Heart right ventricle (tissue), 16 donors: ENCODE data around the gene LINC01488. TPM values are rescaled to one million over a fixed set of nuclear protein-coding genes. Genes with fewer than 3 reads are reported as not detected.
A peak's percentile ranks its signal among the peaks of the same experiment; 100 is the strongest.

ENCODE experiments used
- ATAC-seq, 8 donors: fragments of 200-7000 bp; cut with Tn5 transposase; one replicate each; pipeline ENCODE4 v1.9.1; 2020; ENCODE audit warnings: mild to moderate bottlenecking in 8 of 8, moderate library complexity in 8 of 8, moderate number of reproducible peaks in 1 of 8
- DNase-seq, 2 donors: peaks; one replicate each; pipeline ENCODE4 v3.0.0-alpha.2; 2020
- H3K27ac ChIP-seq, 10 donors: fragments of 200-600 bp; sonication (generic) in 2 of 10; one replicate each; pipeline versions ENCODE4 v1.5.0 to v1.8.0; 2020 to 2022; ENCODE audit warnings: mild to moderate bottlenecking in 3 of 10
- H3K27me3 ChIP-seq, 7 donors: fragments of 200-600 bp; one replicate each; pipeline ENCODE4 v1.8.0; 2021 to 2022; ENCODE audit warnings: mild to moderate bottlenecking in 2 of 7
- H3K36me3 ChIP-seq, 9 donors: fragments of 200-600 bp; sonication (generic) in 1 of 9; one replicate each; pipeline versions ENCODE4 v1.5.0 to v1.8.0; 2020 to 2022; ENCODE audit warnings: mild to moderate bottlenecking in 2 of 9
- H3K4me1 ChIP-seq, 9 donors: fragments of 200-600 bp; sonication (generic) in 1 of 9; one replicate each; pipeline versions ENCODE4 v1.5.0 to v1.8.0; 2020 to 2022; ENCODE audit warnings: mild to moderate bottlenecking in 4 of 9
- H3K4me3 ChIP-seq, 10 donors: fragments of 200-600 bp; sonication (generic) in 2 of 10; one replicate each; pipeline versions ENCODE4 v1.5.0 to v1.8.0; 2020 to 2022; ENCODE audit warnings: mild to moderate bottlenecking in 7 of 10, moderate library complexity in 2 of 10
- H3K9me3 ChIP-seq, 11 donors: fragments of 200-600 bp in 10 of 11; sonication (generic) in 2 of 11; one replicate each; pipeline versions ENCODE4 v1.5.0 to v1.8.0; 2013 to 2022; ENCODE audit warnings: mild to moderate bottlenecking in 2 of 11, control low read depth in 1 of 11, moderate library complexity in 1 of 11
- CTCF ChIP-seq, 9 donors: fragments of 200-600 bp; sonication (generic) in 2 of 9; IDR thresholded peaks; one replicate each; pipeline versions ENCODE4 v1.5.0 to v1.8.0; 2021 to 2022; ENCODE audit warnings: antibody characterized with exemption in 9 of 9, mild to moderate bottlenecking in 5 of 9, moderate library complexity in 1 of 9
- WGBS, 2 donors: extraction: QIAGEN DNeasy Blood & Tissue Kit; methylation state at CpG; one replicate each; pipeline ENCODE4 v1.1.7; 2013; ENCODE audit warnings: inconsistent platforms in 1 of 2; 5-methylcytosine and 5-hydroxymethylcytosine counted together
- intact Hi-C, 10 donors: fragments of 100-400 bp; cut with DNase I; formaldehyde crosslinking; loops; one replicate each; pipeline versions ENCODE4 v1.11.1 to v1.14.2; 2022
- polyA plus RNA-seq, 2 donors: library from polyadenylated mRNA; stranded (reverse); fragments of 200-250 nt; gene quantifications; one replicate each; pipeline ENCODE4 v1.2.3, GENCODE V29; 2013
- total RNA-seq, 10 donors: library from RNA; stranded (reverse); fragmentation: NEBNext Ultra II Directional in 3 of 10; extraction: Animal tissue kit (Norgen Biotek cat#: 25700) in 3 of 10; gene quantifications; one replicate each; pipeline versions ENCODE4 v1.2.1 to v1.2.4, GENCODE V29; 2021 to 2023
- donor health status: Arrhythmogenic right ventricular cardiomyopathy.
- donor health status: ischemic (EF 13 %, LVEDD 7.1; RV severe dilation, severe dysfunction).
- donor health status: healthy with polysubstance abuse.
- donor health status: DM: no; HTN: yes; CAD: no.
- donor health status: DM: no; HTN: no; CAD: no.
- donor health status: ischemic (EF 25% LVEDD 6.9; RV normal size, moderate dysfunction).
- donor health status: ischemic (EF 25% LVEDD 5.7; RV mildly dilated, moderate dysfunction).
- donor health status: healthy.
- donor health status: DM: yes; HTN: yes; CAD: no.
- donor health status: Ischemic cardiomyopathy.
- donor health status: ischemic (EF 35%, LVEDD 5.7; RV mildly dilated, moderate dysfunction).
- donor health status: nonischemic (EF 11% LVEDD 7.7; RV severe dilation, severe dysfunction).
- donor health status: DM: yes; HTN: yes; CAD: no.
- donor health status: PGD.
- donor health status: ischemic (EF 29% LVEDD 5.4; RV normal size, mild dysfunction).
- donor health status: nonischemic (EF 23%, LVEDD 6.1; RV moderate dilation, normal function).

Gene LINC01488
- total and polyA plus RNA-seq, 12 donors = 0.03 to 0.59 (median 0.15) TPM; not detected in 4

- DNase-seq = no peak
- Histone ChIP-seq H3K4me3 (no peak overlapping the region), H3K27ac (no peak overlapping the region), H3K9me3 (no peaks in the 10 kb centered on the region), H3K27me3 (no peaks in the 10 kb centered on the region), H3K36me3 (no peaks in the 10 kb centered on the region), H3K4me1 (peaks cover 0 to 38% (median 31%) of the 10 kb centered on the region in 9 donors)
- TF ChIP-seq CTCF (IDR thresholded peaks at IDR 0.05) = no peak
- no peak for ATAC-seq
- intact Hi-C loops = no loop called here
- WGBS, 2 donors = 94 to 95% methylated on average over 9 of the region's 9 CpGs
Observed at GRCh38 chr11:69536406-69536805, 54.9 kb downstream of the LINC01488 start.

GRCh38 chr11:69537126-69537525 is 55.7 kb downstream of the LINC01488 start:
- intact Hi-C loops = no loop called here
- 95 to 97% methylated on average over 10 of the region's 10 CpGs for WGBS, 2 donors
- no peak overlapping the region for H3K4me3 ChIP-seq
- peaks cover 0 to 44% (median 36%) of the 10 kb centered on the region in 9 donors for H3K4me1 ChIP-seq
- DNase-seq (no peak), ATAC-seq (no peak)
- no peak overlapping the region for H3K27ac ChIP-seq
- TF ChIP-seq CTCF (IDR thresholded peaks at IDR 0.05) = no peak
- no peaks in the 10 kb centered on the region for H3K36me3 ChIP-seq
- no peaks in the 10 kb centered on the region for H3K27me3 ChIP-seq
- no peaks in the 10 kb centered on the region for H3K9me3 ChIP-seq

DNA sequence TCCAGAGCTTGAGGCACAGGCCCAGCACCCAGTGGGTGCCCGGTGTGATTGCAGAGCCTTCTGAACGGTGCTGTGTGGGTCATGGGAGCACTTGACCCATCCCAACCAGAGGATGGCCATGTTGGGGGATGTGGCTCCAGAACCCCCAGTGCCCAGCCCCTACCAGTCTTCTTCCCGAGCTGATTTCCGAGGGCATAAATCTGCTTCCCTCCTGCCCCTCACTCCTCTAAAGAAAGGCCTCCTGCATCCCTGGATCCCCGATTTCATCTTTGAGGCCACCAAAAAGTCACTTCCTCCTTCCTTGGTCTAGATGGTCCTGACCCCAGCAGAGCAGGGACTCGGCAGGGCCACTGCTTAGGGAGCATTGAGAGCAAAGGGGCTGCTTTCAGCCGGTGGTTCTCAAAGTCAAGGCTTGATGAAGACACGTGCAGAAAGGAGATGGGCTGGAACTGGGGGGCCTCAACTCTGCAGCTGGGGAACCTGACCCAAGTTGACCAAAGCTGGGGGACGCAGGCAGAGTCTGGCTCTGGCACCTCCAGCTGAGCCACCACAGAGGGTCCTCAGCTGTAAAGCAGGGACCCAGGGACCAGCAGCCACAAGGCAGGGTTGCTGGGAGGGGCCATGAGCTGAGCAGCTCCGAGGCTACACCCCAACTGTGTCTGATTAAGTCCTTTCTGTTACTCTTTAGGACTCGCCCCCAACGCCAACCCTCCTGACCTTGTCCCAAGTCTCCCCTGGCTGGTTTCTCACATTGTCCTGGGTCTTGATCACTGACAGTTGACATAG is 56.6 kb downstream of the LINC01488 start:
- intact Hi-C loops = no loop called here
- Histone ChIP-seq H3K4me3 (no peak overlapping the region), H3K36me3 (no peaks in the 10 kb centered on the region), H3K9me3 (no peaks in the 10 kb centered on the region), H3K27me3 (no peaks in the 10 kb centered on the region), H3K27ac (peak overlapping the region in 1 of 10 donors; percentile 10), H3K4me1 (peaks cover 0 to 44% (median 36%) of the 10 kb centered on the region in 9 donors)
- DNase-seq = no peak
- no peak for ATAC-seq
- WGBS, 2 donors = 85 to 95% methylated on average over 12 of the region's 12 CpGs
- TF ChIP-seq CTCF (IDR thresholded peaks at IDR 0.05) = no peak

DNA sequence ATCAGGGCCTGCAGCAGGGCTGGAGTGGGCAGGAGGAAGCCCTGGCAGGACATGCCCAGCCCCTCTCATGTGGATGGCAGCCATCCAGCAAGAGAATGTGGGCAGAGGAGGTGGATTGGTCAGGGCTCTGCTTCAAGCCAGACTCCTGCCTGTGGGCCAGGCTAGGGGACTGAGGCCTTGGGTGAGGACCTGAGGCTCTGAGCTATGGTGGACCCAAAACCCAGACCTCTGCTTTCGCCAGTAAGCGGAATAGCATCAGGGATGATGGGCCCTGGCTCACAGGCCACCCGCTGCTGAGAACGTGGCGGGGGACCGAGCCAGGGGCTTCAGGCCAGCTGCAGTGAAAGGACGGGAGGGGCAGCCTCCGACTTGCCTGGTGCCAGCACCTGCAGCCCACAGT is 57.4 kb downstream of the LINC01488 start:
- Histone ChIP-seq H3K9me3 (no peaks in the 10 kb centered on the region), H3K27ac (peak overlapping the region in 6 of 10 donors; percentile 36 to 85 (median 64)), H3K4me1 (peaks cover 0 to 44% (median 36%) of the 10 kb centered on the region in 9 donors), H3K4me3 (no peak overlapping the region), H3K27me3 (no peaks in the 10 kb centered on the region), H3K36me3 (no peaks in the 10 kb centered on the region)
- TF ChIP-seq CTCF (IDR thresholded peaks at IDR 0.05) = no peak
- 79 to 81% methylated on average over 8 of the region's 8 CpGs for WGBS, 2 donors
- DNase-seq = peak in 1 of 2 donors; percentile 28
- intact Hi-C loops = no loop called here
- peak in 5 of 8 donors; percentile 11 to 53 (median 28) for ATAC-seq
